Measurements from ENCODE around the gene GNG12. TPM values are rescaled to one million over a fixed set of nuclear protein-coding genes. Genes with fewer than 3 reads are reported as not detected.

Gene GNG12
- total and polyA plus RNA-seq, 2 donors (not counting 1 experiment from before 2014, with no cell fraction given), result not detected

GRCh38 chr1:67652800-67653199 lies 180.5 kb downstream of the GNG12 start:
- H3K4me1 ChIP-seq (ENCODE audit: control insufficient read depth in 2 of 2, insufficient read depth in 2 of 2, low read length in 2 of 2), result no peaks in the 10 kb centered on the region
- no peaks in the 10 kb centered on the region for H3K9me3 ChIP-seq (ENCODE audit: control extremely low read depth in 1 of 3, control insufficient read depth in 2 of 3, insufficient read depth in 1 of 3, low read length in 2 of 3)
- Mint-ChIP-seq H3K27me3 (peaks cover 7% of the 10 kb centered on the region), H3K9me3 (ENCODE audit: insufficient read depth) (no peaks in the 10 kb centered on the region), H3K4me1 (no peaks in the 10 kb centered on the region), H3K4me3 (no peak overlapping the region), H3K27ac (no peak overlapping the region)
- H3K4me2 ChIP-seq (replicated peaks; ENCODE audit: low read depth, low read length, poor library complexity, severe bottlenecking), result no peak overlapping the region
- ChIA-PET POLR2A (no interaction called here), CTCF (no interaction called here)
- whole genome bisulfite sequencing (ENCODE audit: insufficient coverage), result 86% methylated on average over 1 of the region's 2 CpGs
- ATAC-seq (ENCODE audit: low read depth) (no peak), DNase-seq (no peak)
- no peak overlapping the region for H2AFZ ChIP-seq (ENCODE audit: insufficient read depth, low read depth, low read length, poor library complexity, severe bottlenecking)
- intact Hi-C loops (cut with micrococcal nuclease), result no loop called here
- peaks cover 0 to 4% (median 0%) of the 10 kb centered on the region in 4 experiments for H3K27me3 ChIP-seq (replicated peaks in 1 of 4; ENCODE audit: control extremely low read depth in 1 of 4, control insufficient read depth in 3 of 4, insufficient read depth in 4 of 4, low read length in 3 of 4)
- H3K79me2 ChIP-seq (ENCODE audit: control insufficient read depth, insufficient read depth, low read length), result no peaks in the 10 kb centered on the region
- no peak overlapping the region for H3K4me3 ChIP-seq (ENCODE audit: control extremely low read depth in 1 of 5, extremely low read depth in 1 of 5, insufficient read depth in 1 of 5, low read depth in 2 of 5, low read length in 4 of 5)
- H3K9ac ChIP-seq (ENCODE audit: low read length), result no peak overlapping the region
- no peaks in the 10 kb centered on the region for H3K36me3 ChIP-seq (replicated peaks in 1 of 2; ENCODE audit: control extremely low read depth in 1 of 2, control insufficient read depth in 1 of 2, extremely low read depth in 1 of 2, insufficient read depth in 2 of 2, low read length in 1 of 2)
- no peak overlapping the region for H3K27ac ChIP-seq (ENCODE audit: low read length in 2 of 2)
- TF ChIP-seq CTCF (IDR thresholded peaks at IDR 0.05) (no peak), EZH2 (IDR thresholded peaks at IDR 0.05; ENCODE audit: borderline replicate concordance, insufficient read depth, low read depth, low read length, poor library complexity, severe bottlenecking) (no peak)
- no peaks in the 10 kb centered on the region for H4K20me1 ChIP-seq (ENCODE audit: control insufficient read depth, insufficient read depth, low read length, poor library complexity, severe bottlenecking)

Small RNA genes lying within 50 kb of the gene (small RNA-seq; reads per million reads assigned to genes)
- gene RN7SL392P (ENCODE audit: insufficient read length, low read depth, low replicate concordance), result not detected
- gene RNU7-80P (ENCODE audit: insufficient read length, low read depth, low replicate concordance), result not detected

Other genes with a start within 250 kb of the GNG12 start
- gene GADD45A, start 148.3 kb downstream of the GNG12 start, total RNA-seq, result 21.1 and 22.7 TPM in 2 replicates
- gene GADD45A, start 148.3 kb downstream of the GNG12 start, polyA plus RNA-seq, result 11.6 and 19.2 TPM in 2 replicates
- not detected in 2 replicates for gene DIRAS3, start 217.2 kb upstream of the GNG12 start, total RNA-seq
- not detected in 2 replicates for gene DIRAS3, start 217.2 kb upstream of the GNG12 start, polyA plus RNA-seq